HepG2 (cell line): ENCODE measurements around the gene ALPL. TPM values are rescaled to one million over a fixed set of nuclear protein-coding genes. Genes with fewer than 3 reads are reported as not detected.

ENCODE experiments used
- ARNT2 ChIP-seq: sonication (generic); formaldehyde crosslinking; IDR thresholded peaks from 2 replicates; pipeline ENCODE4 v1.8.0; 2022; ENCODE audit warnings: mild to moderate bottlenecking, low read depth, missing genetic modification reagents, moderate library complexity
- CHCHD3 ChIP-seq: sonication (generic); formaldehyde crosslinking; IDR thresholded peaks from 2 replicates; pipeline ENCODE4 v1.8.0; 2022; ENCODE audit warnings: mild to moderate bottlenecking, missing genetic modification reagents, moderate library complexity
- DMTF1 ChIP-seq: sonication (generic); formaldehyde crosslinking; IDR thresholded peaks from 2 replicates; pipeline ENCODE4 v1.4.0; 2020; ENCODE audit warnings: mild to moderate bottlenecking, missing genetic modification reagents
- FOSL2 ChIP-seq: sonication (generic); formaldehyde crosslinking; IDR thresholded peaks from 2 replicates; pipeline ENCODE4 v1.4.0; 2020; ENCODE audit warnings: missing genetic modification reagents
- KAT8 ChIP-seq: IDR thresholded peaks from 2 replicates; pipeline ENCODE4 v1.6.1; 2016; ENCODE audit warnings: missing genetic modification reagents, missing compliant biosample characterization
- LBX2 ChIP-seq: sonication (generic); formaldehyde crosslinking; IDR thresholded peaks from 2 replicates; pipeline ENCODE4 v1.5.0; 2020; ENCODE audit warnings: missing genetic modification reagents, mild to moderate bottlenecking, borderline replicate concordance
- MATR3 ChIP-seq: sonication (generic); formaldehyde crosslinking; IDR thresholded peaks from 2 replicates; pipeline ENCODE4 v1.4.0; 2020; ENCODE audit warnings: missing genetic modification reagents
- MAZ ChIP-seq, 2 experiments: sonication (generic) in 1 of 2; formaldehyde crosslinking in 1 of 2; IDR thresholded peaks; 2 replicates each; pipeline versions ENCODE4 v1.5.0 to v1.6.1; 2012 to 2020; ENCODE audit warnings: low read depth in 2 of 2, mild to moderate bottlenecking in 2 of 2, borderline replicate concordance in 1 of 2, improper control_type of control experiment in 1 of 2, low read length in 1 of 2, missing genetic modification reagents in 1 of 2, moderate library complexity in 1 of 2
- MTERF4 ChIP-seq: sonication (generic); formaldehyde crosslinking; IDR thresholded peaks from 2 replicates; pipeline ENCODE4 v1.8.0; 2023; ENCODE audit warnings: mild to moderate bottlenecking, missing genetic modification reagents
- RCOR2 ChIP-seq: IDR thresholded peaks from 2 replicates; pipeline ENCODE4 v1.6.1; 2016; ENCODE audit warnings: missing biosample characterization, missing genetic modification reagents
- SIX1 ChIP-seq: sonication (generic); formaldehyde crosslinking; IDR thresholded peaks from 2 replicates; pipeline ENCODE4 v1.4.0; 2020; ENCODE audit warnings: missing genetic modification reagents, borderline replicate concordance
- SPEN ChIP-seq: sonication (generic); formaldehyde crosslinking; IDR thresholded peaks from 2 replicates; pipeline ENCODE4 v1.5.1; 2020; ENCODE audit warnings: low read depth, mild to moderate bottlenecking, missing genetic modification reagents
- TCF12 ChIP-seq, 2 experiments: fragments of 450-650 bp in 1 of 2; sonication (generic) in 1 of 2; formaldehyde crosslinking in 1 of 2; IDR thresholded peaks; 2 replicates each; pipeline versions ENCODE4 v1.6.1 to v1.8.0; 2017 to 2022; ENCODE audit warnings: antibody characterized with exemption in 1 of 2, mild to moderate bottlenecking in 1 of 2, missing genetic modification reagents in 1 of 2, moderate library complexity in 1 of 2
- TEAD3 ChIP-seq: optimal IDR thresholded peaks from 2 replicates; pipeline ENCODE3; 2016; ENCODE audit warnings: borderline replicate concordance
- TMF1 ChIP-seq: sonication (generic); formaldehyde crosslinking; IDR thresholded peaks from 2 replicates; pipeline ENCODE4 v1.8.1; 2022; ENCODE audit warnings: low read depth, missing genetic modification reagents
- ZBTB25 ChIP-seq: IDR thresholded peaks from 2 replicates; pipeline ENCODE4 v1.6.1; 2018; ENCODE audit warnings: missing genetic modification reagents
- ZBTB42 ChIP-seq: sonication (generic); formaldehyde crosslinking; IDR thresholded peaks from 2 replicates; pipeline ENCODE4 v1.5.0; 2020; ENCODE audit warnings: mild to moderate bottlenecking, missing genetic modification reagents
- ZFAT ChIP-seq: sonication (generic); formaldehyde crosslinking; conservative IDR thresholded peaks from 2 replicates; pipeline ENCODE4 v1.8.1; 2023; ENCODE audit warnings: missing genetic modification reagents, inconsistent platforms
- ZFP36 ChIP-seq: fragments of 150-350 bp; IDR thresholded peaks from 2 replicates; pipeline ENCODE4 v1.6.1; 2018; ENCODE audit warnings: borderline replicate concordance, low read length, low read depth; ENCODE audit not compliant: partially characterized antibody
- ZFP36L1 ChIP-seq: sonication (generic); formaldehyde crosslinking; IDR thresholded peaks from 2 replicates; pipeline ENCODE4 v1.8.0; 2022; ENCODE audit warnings: mild to moderate bottlenecking, missing genetic modification reagents, moderate library complexity
- ZNF18 ChIP-seq: sonication (generic); formaldehyde crosslinking; IDR thresholded peaks from 2 replicates; pipeline ENCODE4 v1.8.0; 2022; ENCODE audit warnings: mild to moderate bottlenecking, missing genetic modification reagents; ENCODE audit not compliant: insufficient replicate concordance
- ZNF605 ChIP-seq: sonication (generic); formaldehyde crosslinking; IDR thresholded peaks from 2 replicates; pipeline ENCODE4 v1.8.0; 2022; ENCODE audit warnings: mild to moderate bottlenecking, missing genetic modification reagents
- ZNF644 ChIP-seq: IDR thresholded peaks from 2 replicates; pipeline ENCODE4 v1.6.1; 2016; ENCODE audit warnings: low read depth
- polyA plus RNA-seq, 8 experiments: library from polyadenylated mRNA; depleted of rRNA in 3 of 8; stranded (reverse) in 7 of 8; unstranded in 1 of 8; fragments of >200 nt; fragmentation: Illumina TruSeq in 4 of 8; extraction: Trizol in 4 of 8; gene quantifications; 2 replicates each; pipeline versions ENCODE4 v1.2.1 to v1.2.3, GENCODE V29; 2011 to 2016; ENCODE audit warnings: low read depth in 4 of 8, missing spikeins in 1 of 8, mixed read lengths in 1 of 8; ENCODE audit not compliant: insufficient read depth in 1 of 8
- total RNA-seq, 5 experiments: library from RNA; depleted of rRNA; stranded (reverse); fragments of >200 nt; fragmentation: Illumina TruSeq; extraction: Trizol; gene quantifications; 2 replicates each; pipeline ENCODE4 v1.2.3, GENCODE V29; 2016; ENCODE audit warnings: low read depth in 1 of 5

The ALPL gene
- total and polyA plus RNA-seq, 2 of the 13 experiments (the other 11 are each of a cell fraction or from before 2014, with no cell fraction given): 0.12 TPM; not detected in 1

- TF ChIP-seq DMTF1 (CRISPR knock-in tag) (no peak), SPEN (CRISPR knock-in tag) (no peak), KAT8 (CRISPR knock-in tag) (no peak), ZFP36L1 (CRISPR knock-in tag) (no peak), ZBTB42 (CRISPR knock-in tag) (no peak), ZNF18 (CRISPR knock-in tag) (no peak), CHCHD3 (CRISPR knock-in tag) (no peak), ZBTB25 (no peak), ZFAT (no peak), SIX1 (no peak), MAZ (IDR thresholded peaks at IDR 0.05; ENCODE audit: borderline replicate concordance, low read depth, low read length) (no peak), MAZ (CRISPR knock-in tag; IDR thresholded peaks at IDR 0.05; ENCODE audit: low read depth) (no peak), ARNT2 (0 out of 2 replicates have a peak, but pooled peaks have one; percentile 17), ZNF605 (CRISPR knock-in tag) (no peak), FOSL2 (0 out of 2 replicates have a peak, but pooled peaks have one; percentile 12), TCF12 (IDR thresholded peaks at IDR 0.05) (no peak), TCF12 (CRISPR knock-in tag; IDR thresholded peaks at IDR 0.05) (no peak), ZNF644 (CRISPR knock-in tag) (no peak), ZFP36 (peak; percentile 30), LBX2 (CRISPR knock-in tag) (no peak), MATR3 (CRISPR knock-in tag) (no peak), RCOR2 (CRISPR knock-in tag) (no peak), TMF1 (no peak), TEAD3 (CRISPR knock-in tag) (peak; percentile 16), MTERF4 (CRISPR knock-in tag) (no peak)
Measured at GRCh38 chr1:21573971-21574465, 64.8 kb downstream of the ALPL start (continued).
